ACHN (cell line): ENCODE results near the gene AUH.

Experiments
- DNase-seq: peaks from one replicate; pipeline ENCODE4 v3.0.0-alpha.2; 2015
- in situ Hi-C: cut with HindIII; loops from 2 replicates; pipeline ENCODE4 v1.10.0; 2017; ENCODE audit warnings: low sequenced_read_pairs, low pct_ligation_motif_present, low pct_unique_long_range_greater_than_20kb

Gene AUH

DNA sequence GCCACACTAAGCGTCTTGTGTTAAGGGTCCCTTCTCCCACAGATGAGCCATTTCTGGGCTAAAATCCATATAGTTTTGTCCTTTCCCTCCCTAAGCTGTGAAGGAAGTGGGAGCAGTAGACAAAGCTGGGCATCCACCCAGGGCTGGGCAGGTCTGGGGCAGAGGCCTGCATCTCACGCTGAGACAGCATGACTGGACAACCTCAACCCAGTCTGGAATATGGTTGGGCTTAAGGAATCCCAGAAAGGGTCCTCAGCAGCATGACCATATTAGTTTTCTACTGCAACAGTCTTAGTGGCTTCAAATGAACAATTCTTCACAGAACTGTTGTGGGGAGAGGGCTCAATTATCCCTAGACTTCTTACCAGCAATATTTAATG lies 173.8 kb downstream of the AUH start:
- in situ Hi-C loops, result no loop called here
- DNase-seq, result no peak

DNA sequence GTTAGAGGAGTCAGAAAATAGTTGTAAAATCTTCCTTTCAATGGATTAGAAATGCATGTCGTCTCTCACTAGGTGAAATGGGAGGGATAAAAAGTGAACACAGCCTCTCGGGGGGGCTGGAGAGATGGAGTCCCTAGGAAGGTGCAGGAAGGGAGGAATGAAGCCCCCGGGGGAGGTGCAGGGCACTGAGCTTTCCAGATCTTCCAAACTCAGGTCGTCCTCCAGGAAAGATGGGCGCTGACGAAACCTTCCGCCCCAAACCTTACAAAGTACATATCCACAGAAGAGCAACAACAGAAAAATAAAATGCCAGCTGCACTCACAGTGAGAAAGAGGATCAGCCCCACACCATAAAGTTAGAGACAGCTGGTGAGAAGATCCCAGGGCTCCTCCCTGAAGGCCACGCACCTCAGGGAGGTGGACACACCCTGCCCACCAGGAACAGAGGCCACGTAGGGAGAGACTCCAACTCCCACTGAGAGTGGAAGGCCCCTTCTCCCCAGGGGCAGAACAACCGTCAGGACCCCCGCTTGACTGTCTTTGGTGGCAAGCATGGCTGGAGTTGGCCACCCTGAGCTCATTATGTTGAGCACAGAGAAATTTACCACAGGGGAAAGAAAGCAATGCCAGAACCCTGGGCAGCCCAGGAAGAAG lies 174.3 kb downstream of the AUH start:
- DNase-seq, result no peak
- in situ Hi-C loops, result no loop called here

DNA sequence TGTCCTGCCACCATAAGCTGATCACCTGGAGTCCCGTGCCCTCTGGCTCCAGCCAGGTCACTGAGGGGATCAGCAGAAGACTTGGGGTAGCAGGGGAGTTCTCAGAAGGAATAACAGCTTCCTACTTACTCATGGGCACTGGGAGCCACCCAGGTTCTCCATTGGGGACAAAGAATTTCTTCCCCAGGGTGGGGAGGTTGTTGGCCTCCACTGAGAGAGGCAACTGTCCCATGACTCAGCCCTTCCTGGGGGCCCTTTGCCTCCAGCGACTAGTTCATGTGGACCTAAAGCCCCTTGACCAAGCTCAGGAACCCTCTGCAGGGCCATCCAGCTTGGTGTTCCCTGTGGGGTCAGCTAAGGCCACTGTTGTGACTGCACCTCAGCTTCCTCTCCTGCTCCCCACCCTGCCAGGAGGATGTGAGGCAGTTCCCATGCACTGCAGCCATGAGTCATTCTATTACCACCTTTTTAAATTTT lies 175.0 kb downstream of the AUH start:
- no peak for DNase-seq
- in situ Hi-C loops, result no loop called here

DNA sequence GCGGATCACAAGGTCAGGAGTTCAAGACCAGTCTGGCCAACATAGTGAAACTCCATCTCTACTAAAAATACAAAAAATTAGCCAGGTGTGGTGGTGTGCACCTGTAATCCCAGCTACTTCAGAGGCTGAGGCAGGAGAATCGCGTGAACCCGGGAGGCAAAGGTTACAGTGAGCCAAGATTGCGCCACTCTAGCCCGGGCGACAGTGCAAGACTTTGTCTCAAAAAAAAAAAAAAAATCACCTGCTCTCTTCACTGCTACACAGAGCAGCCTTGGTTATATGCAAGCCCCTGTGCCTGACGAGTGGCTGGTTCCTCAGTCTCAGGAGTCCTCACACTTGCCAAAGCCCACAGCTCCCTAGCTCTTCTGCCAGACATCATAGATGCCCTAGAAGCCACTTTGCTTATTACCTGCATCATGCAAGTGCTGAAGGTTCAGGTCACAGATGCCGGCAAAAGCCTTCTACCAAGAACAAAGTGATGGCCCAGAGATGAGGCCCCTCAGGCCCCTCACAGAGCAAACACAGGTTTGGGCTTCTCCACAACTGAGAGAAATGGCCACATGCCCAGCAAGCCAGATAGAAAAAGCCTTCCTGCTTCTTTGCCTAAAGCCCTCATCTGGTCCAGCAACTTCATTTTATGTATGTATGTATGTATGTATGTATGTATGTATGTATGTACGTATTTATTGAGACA lies 176.4 kb downstream of the AUH start:
- no peak for DNase-seq
- in situ Hi-C loops, result no loop called here

DNA sequence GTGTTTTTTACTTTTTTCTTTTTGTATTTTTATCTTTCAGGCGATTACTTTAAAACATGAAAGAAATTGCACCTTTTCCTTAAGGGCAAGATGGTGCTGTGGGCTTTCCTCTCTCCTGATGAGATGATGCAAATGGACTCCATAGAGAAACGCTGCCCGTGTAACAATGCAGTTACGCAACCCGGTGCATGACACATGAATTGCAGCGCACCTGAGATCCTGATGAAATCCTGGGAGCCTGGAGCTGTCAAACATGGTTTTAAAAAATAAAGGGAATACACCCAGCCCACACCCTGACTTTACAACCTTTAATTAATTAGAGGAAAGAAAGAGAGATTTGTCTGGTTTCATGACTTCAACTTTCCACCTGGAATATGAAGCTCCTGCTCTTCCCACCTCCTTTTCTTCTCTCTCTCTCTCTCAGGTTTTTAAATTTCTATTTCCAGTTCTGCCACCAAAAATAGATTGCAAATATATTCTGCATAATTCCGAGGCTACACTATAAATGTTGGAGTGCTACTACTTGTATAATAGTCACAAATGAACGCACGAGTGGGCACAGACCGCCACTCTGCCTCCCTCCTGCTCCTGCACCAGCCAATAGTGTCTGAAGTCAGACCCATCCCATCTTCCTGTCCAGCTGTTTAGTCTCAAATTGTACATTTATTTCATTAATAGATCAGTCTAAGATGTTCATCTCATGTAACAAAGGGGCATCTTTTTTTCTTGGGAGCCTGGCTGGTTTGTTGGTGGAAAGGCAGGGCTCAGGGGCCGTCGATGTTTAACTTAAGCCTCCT lies 179.1 kb downstream of the AUH start:
- in situ Hi-C loops, result no loop called here

DNA sequence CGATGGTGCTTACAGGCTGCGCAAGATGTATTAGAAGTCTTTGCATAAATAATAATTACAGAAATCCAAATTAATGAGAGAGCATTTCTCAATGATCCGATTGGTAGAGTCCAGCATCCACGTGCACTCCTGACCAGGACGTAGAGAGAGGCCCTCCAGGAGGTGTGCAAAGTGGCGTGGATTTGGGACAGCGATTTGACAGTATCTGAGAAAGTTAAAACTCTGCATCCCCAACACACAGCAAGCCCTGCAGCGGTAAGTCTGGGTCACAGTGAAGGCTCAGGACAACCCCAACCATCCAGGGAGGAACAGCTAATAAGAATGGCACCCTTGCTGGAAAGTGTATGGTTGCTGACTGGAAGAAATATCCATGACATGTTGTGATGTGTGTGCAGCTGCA lies 180.2 kb downstream of the AUH start:
- no peak for DNase-seq
- in situ Hi-C loops, result no loop called here

More for the DNA sequence above, 179.1 kb downstream of the AUH start:
- no peak for DNase-seq

DNA sequence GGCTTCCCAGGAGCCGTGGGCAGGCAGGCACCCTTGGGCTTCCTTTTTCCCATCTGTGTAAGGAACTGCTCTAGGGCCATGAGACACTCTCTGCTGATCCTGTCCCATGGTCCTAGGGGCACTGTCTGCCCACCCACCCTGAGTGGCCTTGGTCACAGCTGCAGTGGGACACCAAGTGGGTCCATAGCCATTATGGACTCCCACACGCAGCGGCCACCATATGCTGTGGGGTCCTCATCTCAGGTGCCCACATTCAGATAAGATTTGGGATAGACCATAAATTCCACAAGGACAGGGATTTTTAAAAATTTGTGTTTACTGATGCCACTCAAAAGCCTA lies 180.8 kb downstream of the AUH start:
- DNase-seq, result no peak
- in situ Hi-C loops, result no loop called here

DNA sequence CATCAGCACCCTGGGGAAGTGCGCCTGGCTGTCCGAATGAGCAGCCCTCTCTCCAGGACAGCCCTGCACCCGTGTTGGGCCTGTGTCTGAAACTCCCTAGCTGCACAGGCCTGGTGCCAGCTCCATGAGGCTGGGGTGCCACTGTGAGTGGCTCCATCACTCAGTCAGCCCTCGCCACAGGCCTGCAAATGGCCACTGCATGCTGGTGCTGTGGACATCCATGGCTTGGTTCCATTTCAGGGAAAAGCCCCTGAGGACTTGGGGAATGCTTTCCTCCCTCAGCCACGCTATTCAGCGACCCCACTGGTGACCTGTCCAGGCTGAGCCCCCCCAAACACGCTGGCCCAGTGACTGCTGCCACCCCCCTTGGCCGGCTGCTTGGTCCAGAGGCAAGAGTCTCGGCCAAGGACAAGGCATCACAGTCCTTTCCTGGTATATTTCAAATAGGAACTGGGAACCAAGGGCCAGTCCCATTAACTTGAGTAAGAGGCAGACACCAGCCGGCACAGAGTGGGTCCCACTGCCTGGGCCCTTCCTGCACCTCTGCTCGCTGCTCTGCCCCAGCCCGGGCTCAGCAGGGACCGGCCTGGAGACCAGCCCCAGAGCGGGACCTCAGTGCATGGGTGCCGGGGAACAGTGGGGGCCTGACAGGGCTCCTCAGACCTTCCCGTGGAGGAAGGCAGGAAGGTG lies 181.3 kb downstream of the AUH start:
- in situ Hi-C loops, result no loop called here
- no peak for DNase-seq

DNA sequence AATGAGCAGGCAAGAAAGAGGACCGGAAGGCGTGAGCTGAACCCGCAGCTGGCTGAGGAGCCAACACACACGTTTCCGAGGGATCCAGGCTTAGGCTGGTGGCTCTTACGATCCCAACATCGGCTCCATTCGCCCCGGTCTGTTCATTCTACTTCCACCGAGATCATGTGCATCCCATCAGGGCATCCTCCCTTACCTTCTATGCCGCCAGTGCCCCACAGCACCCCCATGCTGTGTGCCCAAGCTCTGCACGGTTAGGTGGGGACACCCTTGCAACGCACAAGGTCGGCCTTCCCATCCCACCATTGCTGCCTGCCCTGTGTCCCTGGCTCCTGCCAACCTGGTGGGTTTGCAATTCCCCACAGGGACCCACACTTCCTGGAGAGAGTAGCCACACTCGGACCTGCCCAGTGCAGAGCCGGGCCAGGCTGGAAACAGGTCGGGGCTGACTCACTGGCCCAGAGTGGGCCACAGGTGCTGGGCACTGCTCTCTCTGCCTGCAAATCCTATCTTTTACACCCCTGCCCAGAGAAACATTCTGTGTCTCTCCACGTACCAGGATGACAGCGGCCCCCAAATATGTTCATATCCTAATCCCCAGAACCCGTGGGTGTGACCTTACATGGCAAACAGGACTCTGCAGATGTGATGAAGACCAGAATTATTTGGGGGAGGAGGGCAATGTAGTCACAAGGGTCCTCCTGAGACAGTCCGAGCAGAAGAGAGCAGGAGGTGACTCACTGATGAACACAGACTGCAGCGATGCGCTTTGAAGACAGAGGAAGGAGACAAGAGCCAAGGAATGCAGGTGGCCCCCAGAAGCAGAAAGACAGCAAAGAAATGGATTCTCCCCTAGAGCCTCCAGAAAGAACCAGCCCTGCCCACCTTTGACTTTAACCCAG lies 182.2 kb downstream of the AUH start:
- DNase-seq, result no peak
- in situ Hi-C loops, result no loop called here

DNA sequence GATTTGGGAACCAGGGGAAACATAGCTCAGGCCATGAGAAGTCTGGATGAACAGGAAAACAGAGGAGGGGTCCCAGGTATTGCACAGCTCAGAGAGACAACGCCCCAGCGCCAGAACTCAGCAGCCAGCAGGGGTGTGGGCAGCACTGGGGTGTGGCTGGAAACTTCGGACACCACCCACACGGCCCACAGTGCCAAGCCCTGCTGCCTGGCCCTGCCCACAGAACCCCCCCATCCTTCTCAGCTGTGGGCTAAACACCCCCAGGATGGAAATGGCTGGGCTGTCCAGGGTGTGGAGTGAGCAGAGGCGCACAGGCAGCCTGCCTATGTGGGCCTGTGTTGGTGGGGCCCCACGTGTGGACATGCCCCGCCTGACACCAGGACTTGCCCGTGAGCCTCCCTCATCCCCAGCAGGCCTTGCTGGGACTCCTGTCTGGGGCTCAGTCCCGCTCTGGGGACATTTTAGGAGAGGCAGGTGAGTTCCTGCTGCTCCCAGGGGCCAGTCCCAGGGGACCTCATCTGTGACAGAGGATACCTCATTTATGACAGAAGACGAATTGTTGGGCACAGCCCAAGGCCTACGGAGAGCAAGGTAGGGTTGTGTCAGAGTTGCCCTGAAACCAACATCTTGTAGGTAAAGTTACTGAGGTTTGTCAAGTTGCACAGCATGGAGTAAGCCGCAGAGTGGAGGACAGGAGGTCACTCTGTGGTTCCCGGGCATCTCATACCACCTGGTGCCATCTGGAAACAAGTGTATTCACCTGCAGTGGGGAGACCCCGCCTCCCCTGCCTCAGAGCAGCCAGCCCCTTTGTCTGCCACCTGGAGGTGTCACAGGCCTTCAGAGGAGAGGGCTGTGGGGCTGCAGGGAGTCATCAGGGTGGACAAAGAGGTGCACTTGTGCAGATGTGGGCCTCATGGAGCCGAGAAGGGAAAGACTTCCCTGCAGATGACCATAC lies 183.2 kb downstream of the AUH start:
- no peak for DNase-seq
- in situ Hi-C loops, result no loop called here

DNA sequence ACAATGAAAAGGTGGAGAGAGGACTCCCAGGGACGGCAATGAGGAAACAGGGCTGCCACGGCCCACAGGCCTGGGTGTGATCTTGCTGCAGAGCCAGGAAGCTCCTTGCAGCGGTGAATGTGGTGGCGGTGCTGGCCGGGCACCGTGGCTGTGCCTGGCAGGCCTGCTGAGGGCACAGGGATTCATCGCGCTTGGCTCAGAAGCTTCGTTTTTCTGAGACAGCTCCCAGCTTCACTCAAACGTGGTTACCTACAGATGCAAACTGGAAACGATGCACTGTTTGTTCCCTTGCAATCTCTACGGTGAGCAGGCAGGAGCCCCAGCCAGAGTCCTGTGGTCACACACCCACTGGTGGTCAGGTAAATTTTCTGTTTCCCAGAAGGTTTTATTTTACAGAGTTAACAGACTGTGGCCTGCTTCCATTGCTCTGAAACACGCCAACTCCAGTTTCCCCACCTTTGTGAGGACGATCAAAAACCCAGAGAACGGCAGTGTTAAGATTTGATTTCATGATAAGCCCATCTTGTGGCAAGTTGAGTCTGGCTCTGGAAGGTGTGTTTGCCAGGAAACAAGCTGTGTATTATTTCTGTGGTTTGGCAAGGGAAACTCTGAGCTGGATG lies 183.9 kb downstream of the AUH start:
- DNase-seq, result no peak
- in situ Hi-C loops, result no loop called here

DNA sequence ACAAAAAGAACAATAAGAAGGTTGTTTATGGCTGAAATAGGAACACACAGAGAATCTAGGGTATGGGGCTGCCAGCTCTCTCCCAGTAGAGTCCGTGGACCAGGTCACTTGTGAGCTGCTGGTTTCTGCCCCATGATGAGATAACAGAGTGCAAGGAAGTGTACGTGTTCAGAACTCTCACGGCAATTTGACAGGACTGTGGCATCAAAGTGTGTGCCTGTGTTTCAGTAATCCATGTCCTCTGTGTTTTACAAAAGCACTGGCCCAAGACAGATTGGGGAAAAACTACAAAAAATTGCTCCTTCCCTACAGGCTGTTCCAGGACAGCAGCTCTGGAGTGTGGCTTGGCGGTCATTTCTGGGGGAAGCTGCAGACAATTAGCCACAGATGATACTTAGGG lies 184.6 kb downstream of the AUH start:
- DNase-seq, result no peak
- in situ Hi-C loops, result no loop called here

DNA sequence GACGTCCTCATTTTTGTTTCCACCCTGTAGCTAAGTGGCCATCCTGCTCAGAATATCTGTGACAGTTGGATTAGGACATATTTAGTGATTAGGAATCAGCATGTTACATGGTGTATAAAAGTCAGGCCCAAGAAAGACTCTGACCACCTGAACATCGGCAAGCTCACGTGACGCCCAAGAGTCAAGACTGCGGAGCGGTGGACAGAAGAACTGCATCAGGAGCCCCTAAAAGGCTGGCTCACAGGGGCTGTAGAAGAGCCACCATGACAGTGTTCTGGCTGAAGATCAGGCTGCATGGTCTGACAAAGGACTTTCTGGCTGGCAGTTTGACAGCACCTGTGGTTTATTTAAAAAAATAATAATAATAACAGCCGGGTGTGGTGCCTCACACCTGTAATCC lies 185.3 kb downstream of the AUH start:
- no peak for DNase-seq
- in situ Hi-C loops, result no loop called here

DNA sequence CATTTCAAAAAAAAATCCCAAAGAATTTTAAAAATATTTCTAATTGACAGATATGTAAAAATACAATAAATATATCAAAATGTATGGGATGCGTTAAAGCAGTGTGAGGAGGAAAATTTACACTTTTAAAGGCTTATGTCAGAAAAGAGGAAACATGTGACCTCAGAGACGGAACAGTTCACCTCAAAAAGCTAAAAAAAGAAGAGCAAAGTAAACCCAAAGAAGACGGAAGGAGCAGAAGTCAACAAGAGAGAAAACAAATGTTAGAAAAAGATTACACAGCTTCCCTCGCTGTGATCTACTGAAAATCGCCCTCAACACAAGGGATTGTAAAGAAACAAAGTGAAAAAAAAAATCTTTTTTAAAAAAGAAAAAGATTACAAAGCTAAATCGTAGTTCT lies 186.9 kb downstream of the AUH start:
- in situ Hi-C loops, result no loop called here
- no peak for DNase-seq

DNA sequence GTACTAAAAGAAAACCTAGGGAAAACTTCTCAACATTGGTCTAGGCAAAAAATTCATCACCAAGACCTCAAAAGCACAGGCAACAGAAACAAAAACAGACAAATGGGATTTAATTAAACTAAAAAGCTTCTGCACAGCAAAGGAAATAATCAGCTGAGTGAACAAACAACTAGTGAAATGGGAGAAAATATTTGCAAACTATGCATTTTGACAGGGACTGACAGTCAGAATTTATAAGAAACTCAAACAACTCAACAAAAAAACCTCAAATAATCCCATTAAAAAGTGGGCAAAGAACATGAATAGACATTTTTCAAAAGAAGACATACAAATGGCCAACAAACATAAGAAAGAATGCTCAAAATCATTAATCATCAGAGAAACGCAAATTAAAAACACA lies 189.4 kb downstream of the AUH start:
- in situ Hi-C loops, result no loop called here
- no peak for DNase-seq

DNA sequence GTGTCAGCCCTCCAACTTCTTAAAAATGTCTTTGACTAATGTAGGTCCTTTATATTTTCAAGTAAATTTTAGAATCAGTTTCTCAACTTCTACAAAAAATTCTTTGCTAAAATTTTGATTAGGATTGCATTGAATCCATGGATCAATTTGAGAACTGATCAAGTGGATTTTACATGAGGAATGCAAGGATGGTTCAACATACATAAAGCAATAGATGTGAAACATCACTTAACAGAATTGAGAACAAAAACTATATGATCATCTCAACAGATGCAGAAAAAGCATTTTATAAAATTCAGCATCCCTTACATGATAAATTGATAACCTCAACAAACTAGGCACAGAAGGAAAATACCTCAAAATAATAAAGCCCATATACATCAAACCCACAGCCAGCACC lies 190.8 kb downstream of the AUH start:
- in situ Hi-C loops, result no loop called here
- no peak for DNase-seq

DNA sequence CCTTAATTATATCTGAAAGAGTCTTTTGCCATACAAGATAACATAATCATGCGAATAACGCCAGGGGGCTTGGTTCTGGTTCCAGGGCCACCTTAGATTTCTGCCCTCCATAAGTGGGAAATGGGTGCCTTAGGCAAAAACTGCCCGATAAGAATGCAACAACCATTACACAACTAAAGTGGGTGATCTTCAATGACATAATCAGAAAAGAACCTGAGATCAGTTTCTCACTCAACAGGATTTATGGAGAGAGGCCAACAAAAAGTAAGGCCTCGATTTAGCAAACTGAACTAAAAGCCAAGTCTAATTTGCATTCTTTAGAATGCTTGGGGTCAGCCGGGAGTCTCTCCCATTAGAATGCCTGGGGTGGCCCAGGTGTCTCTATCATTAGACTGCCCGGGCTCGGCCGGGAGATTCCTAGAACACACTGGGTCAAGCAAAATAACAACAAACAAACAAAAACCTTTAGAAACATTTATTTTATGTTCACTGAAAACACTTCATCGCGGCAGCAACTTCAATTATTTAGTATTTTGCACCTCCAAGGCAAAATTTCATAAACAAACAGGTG lies 194.8 kb downstream of the AUH start:
- in situ Hi-C loops, result no loop called here

More for the DNA sequence above, 194.8 kb downstream of the AUH start:
- no peak for DNase-seq
